OCI-LY7 (cell line): Measurements from ENCODE around the gene PKP1.

Experiments used
- EZH2phosphoT487 ChIP-seq: fragments of 200-600 bp; sonication (generic); IDR thresholded peaks from 2 replicates; pipeline ENCODE4 v1.6.1; 2018; ENCODE audit warnings: low read depth, borderline replicate concordance, mild to moderate bottlenecking, mixed run types, antibody characterized with exemption, low read length, moderate library complexity, mixed read lengths
- TF ChIP-seq, protein P1 (sequence below): fragments of 200-600 bp; sonication (generic); conservative IDR thresholded peaks from 2 replicates; pipeline ENCODE4 v1.5.1; 2014; ENCODE audit warnings: mild to moderate bottlenecking, antibody characterized with exemption, low read length, moderate library complexity, mixed read lengths

DNA sequence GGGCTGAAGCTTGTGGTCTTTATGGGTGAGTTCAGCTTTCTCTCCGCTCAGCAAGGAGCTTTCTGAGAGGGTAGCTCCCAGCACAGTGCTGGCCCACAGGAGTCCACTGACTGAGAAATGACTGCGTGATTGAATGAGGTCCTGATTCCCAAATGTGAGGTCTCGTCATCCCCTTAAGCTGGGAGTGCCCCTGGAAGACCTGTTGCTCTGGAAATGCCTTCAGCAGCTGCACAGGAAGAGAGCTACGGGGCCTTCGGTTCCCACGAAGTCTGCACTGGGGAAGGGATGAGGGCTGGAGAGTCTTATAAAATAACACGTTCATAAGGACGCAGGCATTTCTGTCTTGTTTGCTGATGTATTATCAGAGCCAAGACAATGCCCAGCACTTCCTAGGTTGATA is 80.2 kb downstream of the PKP1 start:
- TF ChIP-seq, protein P1, sequence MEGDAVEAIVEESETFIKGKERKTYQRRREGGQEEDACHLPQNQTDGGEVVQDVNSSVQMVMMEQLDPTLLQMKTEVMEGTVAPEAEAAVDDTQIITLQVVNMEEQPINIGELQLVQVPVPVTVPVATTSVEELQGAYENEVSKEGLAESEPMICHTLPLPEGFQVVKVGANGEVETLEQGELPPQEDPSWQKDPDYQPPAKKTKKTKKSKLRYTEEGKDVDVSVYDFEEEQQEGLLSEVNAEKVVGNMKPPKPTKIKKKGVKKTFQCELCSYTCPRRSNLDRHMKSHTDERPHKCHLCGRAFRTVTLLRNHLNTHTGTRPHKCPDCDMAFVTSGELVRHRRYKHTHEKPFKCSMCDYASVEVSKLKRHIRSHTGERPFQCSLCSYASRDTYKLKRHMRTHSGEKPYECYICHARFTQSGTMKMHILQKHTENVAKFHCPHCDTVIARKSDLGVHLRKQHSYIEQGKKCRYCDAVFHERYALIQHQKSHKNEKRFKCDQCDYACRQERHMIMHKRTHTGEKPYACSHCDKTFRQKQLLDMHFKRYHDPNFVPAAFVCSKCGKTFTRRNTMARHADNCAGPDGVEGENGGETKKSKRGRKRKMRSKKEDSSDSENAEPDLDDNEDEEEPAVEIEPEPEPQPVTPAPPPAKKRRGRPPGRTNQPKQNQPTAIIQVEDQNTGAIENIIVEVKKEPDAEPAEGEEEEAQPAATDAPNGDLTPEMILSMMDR: no peak
- TF ChIP-seq EZH2phosphoT487: no peak
